Keratinocyte (primary cell): Measurements from ENCODE around the gene FSTL1. TPM values are rescaled to one million over a fixed set of nuclear protein-coding genes. Genes with fewer than 3 reads are reported as not detected.

ENCODE experiments used
- DNase-seq: peaks from one replicate; pipeline ENCODE4 v3.0.0-alpha.2; 2011; ENCODE audit warnings: low read depth, missing footprints, low spot score
- FAIRE-seq: peaks from 2 replicates; lab custom pipeline; 2011; peaks lifted over from hg19 to GRCh38; lab: Jason Lieb, UNC
- H2AFZ ChIP-seq: 2 replicates; pipeline ENCODE4 v1.6.0; 2012; ENCODE audit warnings: low read length, control low read depth, inconsistent platforms; ENCODE audit not compliant: control insufficient read depth
- H3K27ac ChIP-seq: 2 replicates; pipeline ENCODE4 v1.5.1; 2011; ENCODE audit warnings: low read length; ENCODE audit not compliant: control insufficient read depth, insufficient read depth
- H3K27me3 ChIP-seq: 3 replicates; pipeline ENCODE4 v1.6.0; 2011; ENCODE audit warnings: low read length; ENCODE audit not compliant: control insufficient read depth, insufficient read depth; ENCODE audit errors: extremely low read depth
- H3K36me3 ChIP-seq, 2 experiments: 2 replicates in 1 of 2; 3 replicates in 1 of 2; pipeline ENCODE4 v1.5.1; 2011; ENCODE audit warnings: low read length in 2 of 2, mild to moderate bottlenecking in 1 of 2; ENCODE audit not compliant: control insufficient read depth in 2 of 2, insufficient read depth in 2 of 2; ENCODE audit errors: extremely low read depth in 1 of 2
- H3K4me1 ChIP-seq: 3 replicates; pipeline ENCODE4 v1.5.1; 2011; ENCODE audit warnings: low read length; ENCODE audit not compliant: control insufficient read depth, insufficient read depth; ENCODE audit errors: extremely low read depth
- H3K4me2 ChIP-seq: 3 replicates; pipeline ENCODE4 v1.6.0; 2011; ENCODE audit warnings: low read depth, low read length; ENCODE audit not compliant: control insufficient read depth, insufficient read depth; ENCODE audit errors: extremely low read depth
- H3K4me3 ChIP-seq, 3 experiments: fragments of 200-600 bp in 1 of 3; sonication (generic) in 1 of 3; 2 replicates in 2 of 3; 3 replicates in 1 of 3; pipeline ENCODE4 v1.5.1; 2011 to 2016; ENCODE audit warnings: low read length in 3 of 3, mild to moderate bottlenecking in 3 of 3, control low read depth in 2 of 3, inconsistent platforms in 1 of 3, low read depth in 1 of 3, mixed read lengths in 1 of 3, mixed run types in 1 of 3, moderate library complexity in 1 of 3; ENCODE audit not compliant: control insufficient read depth in 2 of 3, insufficient read depth in 2 of 3; ENCODE audit errors: extremely low read depth in 1 of 3
- H3K79me2 ChIP-seq: 2 replicates; pipeline ENCODE4 v1.6.0; 2012; ENCODE audit warnings: low read length; ENCODE audit not compliant: control insufficient read depth, insufficient read depth
- H3K9ac ChIP-seq: 3 replicates; pipeline ENCODE4 v1.6.0; 2011; ENCODE audit warnings: low read length; ENCODE audit not compliant: control insufficient read depth, insufficient read depth; ENCODE audit errors: extremely low read depth
- H3K9me1 ChIP-seq: 3 replicates; pipeline ENCODE4 v1.6.0; 2011; ENCODE audit warnings: low read length; ENCODE audit not compliant: control insufficient read depth, insufficient read depth; ENCODE audit errors: extremely low read depth
- H3K9me3 ChIP-seq: 2 replicates; pipeline ENCODE4 v1.5.1; 2012; ENCODE audit warnings: low read depth, low read length; ENCODE audit not compliant: control insufficient read depth
- H4K20me1 ChIP-seq: 3 replicates; pipeline ENCODE4 v1.6.0; 2011; ENCODE audit warnings: low read length; ENCODE audit not compliant: control insufficient read depth, insufficient read depth; ENCODE audit errors: extremely low read depth
- EZH2 ChIP-seq: IDR thresholded peaks from one replicate; pipeline ENCODE4 v1.6.1; 2012; ENCODE audit warnings: inconsistent platforms, mild to moderate bottlenecking, low read length, moderate library complexity
- dilution Hi-C: fragments of 300-500 bp; cut with MboI; formaldehyde crosslinking; loops from one replicate; pipeline ENCODE4 v1.7.0; 2020; ENCODE audit warnings: low sequenced_read_pairs; ENCODE audit not compliant: extremely low pct_ligation_motif_present
- polyA plus RNA-seq, 5 experiments: library from polyadenylated mRNA; depleted of rRNA in 3 of 5; stranded (reverse) in 3 of 5; stranded (forward) in 1 of 5; unstranded in 1 of 5; fragments of >200 nt; gene quantifications; 1 replicate in 1 of 5; 2 replicates in 3 of 5; 3 replicates in 1 of 5; pipeline versions ENCODE4 v1.2.1 to v1.2.3, GENCODE V29; 2011 to 2012; ENCODE audit warnings: missing spikeins in 2 of 5, low read depth in 1 of 5, low replicate concordance in 1 of 5
- TF ChIP-seq, protein P1 (sequence below), 3 experiments: IDR thresholded peaks in 1 of 3; conservative IDR thresholded peaks in 1 of 3; optimal IDR thresholded peaks in 1 of 3; 2 replicates in 2 of 3; 3 replicates in 1 of 3; pipeline versions ENCODE3 to v1.5.1; 2011; ENCODE audit warnings: low read length in 3 of 3, mild to moderate bottlenecking in 3 of 3, moderate library complexity in 2 of 3, control low read depth in 1 of 3, inconsistent platforms in 1 of 3; ENCODE audit not compliant: insufficient read depth in 2 of 3; ENCODE audit errors: extremely low read depth in 1 of 3

The FSTL1 gene
- polyA plus RNA-seq, 1 donor (not counting 4 experiments of a cell fraction or from before 2014, with no cell fraction given) = 59.0 TPM

DNA sequence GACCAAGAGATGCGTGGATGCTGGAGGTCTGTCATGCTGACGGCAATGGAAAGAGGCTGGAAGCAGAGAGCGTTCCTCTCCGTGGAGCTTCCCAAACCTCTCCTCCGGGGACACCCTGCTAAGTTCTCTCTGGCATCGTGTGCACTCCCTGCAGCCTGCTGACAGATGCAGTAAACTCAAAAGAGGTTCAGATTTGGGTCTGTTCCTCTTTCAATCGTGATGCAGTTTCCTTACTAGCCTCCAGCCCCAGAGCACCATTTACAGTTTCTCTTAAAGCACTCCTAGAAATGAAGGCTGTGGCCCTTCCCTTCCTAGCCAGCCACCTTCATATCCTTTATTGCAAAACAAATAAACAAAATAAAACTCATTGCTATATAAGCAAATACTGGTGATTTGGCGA, 54.3 kb downstream of the FSTL1 start:
- dilution Hi-C loops = no loop called here
- no peaks in the 10 kb centered on the region for H4K20me1 ChIP-seq
- H3K9me1 ChIP-seq = no peaks in the 10 kb centered on the region
- FAIRE-seq (no peak), DNase-seq (no peak)
- H3K36me3 ChIP-seq = peaks cover 20 to 32% of the 10 kb centered on the region in 2 experiments
- H3K27me3 ChIP-seq = no peaks in the 10 kb centered on the region
- no peaks in the 10 kb centered on the region for H3K79me2 ChIP-seq
- H3K4me1 ChIP-seq = no peaks in the 10 kb centered on the region
- H3K27ac ChIP-seq = no peak overlapping the region
- no peaks in the 10 kb centered on the region for H3K9me3 ChIP-seq
- no peak for TF ChIP-seq EZH2
- TF ChIP-seq, protein P1, sequence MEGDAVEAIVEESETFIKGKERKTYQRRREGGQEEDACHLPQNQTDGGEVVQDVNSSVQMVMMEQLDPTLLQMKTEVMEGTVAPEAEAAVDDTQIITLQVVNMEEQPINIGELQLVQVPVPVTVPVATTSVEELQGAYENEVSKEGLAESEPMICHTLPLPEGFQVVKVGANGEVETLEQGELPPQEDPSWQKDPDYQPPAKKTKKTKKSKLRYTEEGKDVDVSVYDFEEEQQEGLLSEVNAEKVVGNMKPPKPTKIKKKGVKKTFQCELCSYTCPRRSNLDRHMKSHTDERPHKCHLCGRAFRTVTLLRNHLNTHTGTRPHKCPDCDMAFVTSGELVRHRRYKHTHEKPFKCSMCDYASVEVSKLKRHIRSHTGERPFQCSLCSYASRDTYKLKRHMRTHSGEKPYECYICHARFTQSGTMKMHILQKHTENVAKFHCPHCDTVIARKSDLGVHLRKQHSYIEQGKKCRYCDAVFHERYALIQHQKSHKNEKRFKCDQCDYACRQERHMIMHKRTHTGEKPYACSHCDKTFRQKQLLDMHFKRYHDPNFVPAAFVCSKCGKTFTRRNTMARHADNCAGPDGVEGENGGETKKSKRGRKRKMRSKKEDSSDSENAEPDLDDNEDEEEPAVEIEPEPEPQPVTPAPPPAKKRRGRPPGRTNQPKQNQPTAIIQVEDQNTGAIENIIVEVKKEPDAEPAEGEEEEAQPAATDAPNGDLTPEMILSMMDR (optimal IDR thresholded peaks at IDR 0.05 in 1 of 3, IDR thresholded peaks at IDR 0.05 in 1 of 3, conservative IDR thresholded peaks at IDR 0.05 in 1 of 3; ENCODE audit: extremely low read depth in 1 of 3, insufficient read depth in 2 of 3, low read length in 3 of 3) = no peak
- H2AFZ ChIP-seq = no peak overlapping the region
- no peak overlapping the region for H3K4me3 ChIP-seq
- H3K9ac ChIP-seq = no peak overlapping the region
- H3K4me2 ChIP-seq = no peak overlapping the region

DNA sequence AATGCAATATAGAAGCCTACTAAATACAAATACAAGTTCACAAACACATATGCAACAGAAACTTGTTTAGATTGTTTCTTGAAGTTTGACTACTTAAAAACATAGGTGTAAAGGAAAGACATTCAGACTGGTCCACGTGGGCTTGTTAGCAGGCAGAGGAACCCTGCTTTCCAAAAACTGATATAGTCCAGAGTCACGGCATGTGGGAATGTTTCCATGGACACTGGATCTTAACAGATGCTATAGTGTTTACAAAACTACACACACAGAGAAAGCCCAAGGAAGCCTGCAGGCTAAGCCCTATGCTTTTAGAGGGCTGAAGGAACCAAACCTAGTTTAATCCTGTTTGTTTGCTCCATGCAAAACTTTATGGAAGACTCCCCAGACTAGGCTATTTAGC, 56.4 kb downstream of the FSTL1 start:
- Histone ChIP-seq H3K27ac (no peak overlapping the region), H3K9ac (no peak overlapping the region), H2AFZ (no peak overlapping the region), H3K4me2 (no peak overlapping the region), H3K36me3 (peaks cover 13 to 18% of the 10 kb centered on the region in 2 experiments), H3K9me3 (no peaks in the 10 kb centered on the region), H3K4me3 (no peak overlapping the region), H4K20me1 (no peaks in the 10 kb centered on the region), H3K4me1 (no peaks in the 10 kb centered on the region), H3K79me2 (no peaks in the 10 kb centered on the region), H3K9me1 (no peaks in the 10 kb centered on the region), H3K27me3 (no peaks in the 10 kb centered on the region)
- TF ChIP-seq, protein P1 (optimal IDR thresholded peaks at IDR 0.05 in 1 of 3, IDR thresholded peaks at IDR 0.05 in 1 of 3, conservative IDR thresholded peaks at IDR 0.05 in 1 of 3; ENCODE audit: extremely low read depth in 1 of 3, insufficient read depth in 2 of 3, low read length in 3 of 3) = no peak
- TF ChIP-seq EZH2 = no peak
- dilution Hi-C loops = no loop called here
- FAIRE-seq (no peak), DNase-seq (no peak)
